Measurements from ENCODE around the gene RBM47.
"Not testable (repeated sequence)": the region's sequence is repeated elsewhere in the genome, so short reads cannot be mapped to it uniquely, and the experiment has no call there.

RBM47 gene

GRCh38 chr4:40525752-40526598, 103.7 kb downstream of the RBM47 start:
- TF ChIP-seq CTCF (IDR thresholded peaks at IDR 0.05; ENCODE audit: low read depth, low read length, missing control alignments), result no peak
- DNase-seq (ENCODE audit: extremely low read depth, low read depth), result no peak
- no peak overlapping the region for H3K4me3 ChIP-seq (replicated peaks; ENCODE audit: low read depth, low read length)

GRCh38 chr4:40524366-40525041, 105.2 kb downstream of the RBM47 start:
- DNase-seq (ENCODE audit: extremely low read depth, low read depth), result no peak
- H3K4me3 ChIP-seq (replicated peaks; ENCODE audit: low read depth, low read length), result no peak overlapping the region
- TF ChIP-seq CTCF (IDR thresholded peaks at IDR 0.05; ENCODE audit: low read depth, low read length, missing control alignments), result no peak

GRCh38 chr4:40523581-40523980, 106.1 kb downstream of the RBM47 start:
- DNase-seq (ENCODE audit: extremely low read depth, low read depth), result no peak
- H3K4me3 ChIP-seq (replicated peaks; ENCODE audit: low read depth, low read length), result no peak overlapping the region
- no peak for TF ChIP-seq CTCF (IDR thresholded peaks at IDR 0.05; ENCODE audit: low read depth, low read length, missing control alignments)

- TF ChIP-seq CTCF (IDR thresholded peaks at IDR 0.05; ENCODE audit: low read depth, low read length, missing control alignments), result no peak
- H3K4me3 ChIP-seq (replicated peaks; ENCODE audit: low read depth, low read length), result no peak overlapping the region
- DNase-seq (ENCODE audit: extremely low read depth, low read depth), result no peak
These were observed 107.7 kb downstream of the RBM47 start for GRCh38 chr4:40521957-40522356.

GRCh38 chr4:40520533-40520932, 109.1 kb downstream of the RBM47 start:
- no peak for DNase-seq (ENCODE audit: extremely low read depth, low read depth)
- TF ChIP-seq CTCF (IDR thresholded peaks at IDR 0.05; ENCODE audit: low read depth, low read length, missing control alignments), result no peak
- no peak overlapping the region for H3K4me3 ChIP-seq (replicated peaks; ENCODE audit: low read depth, low read length)

- DNase-seq (ENCODE audit: extremely low read depth, low read depth); H3K4me3 ChIP-seq (replicated peaks; ENCODE audit: low read depth, low read length): not testable (repeated sequence)
These were observed 112.6 kb downstream of the RBM47 start for GRCh38 chr4:40517081-40517480.

GRCh38 chr4:40516651-40517050, 113.0 kb downstream of the RBM47 start:
- no peak for DNase-seq (ENCODE audit: extremely low read depth, low read depth)
- no peak for TF ChIP-seq CTCF (IDR thresholded peaks at IDR 0.05; ENCODE audit: low read depth, low read length, missing control alignments)
- H3K4me3 ChIP-seq (replicated peaks; ENCODE audit: low read depth, low read length), result no peak overlapping the region

Measured in HFF-Myc (cell line).